ENCODE data around the gene HNRNPAB. TPM values are rescaled to one million over a fixed set of nuclear protein-coding genes. Genes with fewer than 3 reads are reported as not detected.

HNRNPAB gene
- total and polyA plus RNA-seq, 9 of the 15 experiments (the other 6 are each of a cell fraction or from before 2014, with no cell fraction given), result 34.6 to 425 (median 236) TPM

- TF ChIP-seq CHD7 (IDR thresholded peaks at IDR 0.05; ENCODE audit: low read depth, low read length) (no peak), USF2 (CRISPR knock-in tag; IDR thresholded peaks at IDR 0.05) (no peak), NFIX (CRISPR knock-in tag; IDR thresholded peaks at IDR 0.05; ENCODE audit: low read depth) (no peak), CHCHD3 (CRISPR knock-in tag; IDR thresholded peaks at IDR 0.05) (0 out of 2 replicates have a peak, but pooled peaks have one; percentile 10), NCOA2 (IDR thresholded peaks at IDR 0.05; ENCODE audit: partially characterized antibody in 2 of 2) (no peak), RHOXF2B (CRISPR knock-in tag; conservative IDR thresholded peaks at IDR 0.05) (0 out of 2 replicates have a peak, but pooled peaks have one; percentile 42), NR0B1 (IDR thresholded peaks at IDR 0.05; ENCODE audit: partially characterized antibody) (no peak), ID3 (CRISPR knock-in tag; IDR thresholded peaks at IDR 0.05) (no peak), ID3 (tag; IDR thresholded peaks at IDR 0.05) (peak; percentile 62), ZBTB17 (CRISPR knock-in tag; IDR thresholded peaks at IDR 0.05) (peak; percentile 73; the same call in 1 of the 2 replicates), ZZZ3 (IDR thresholded peaks at IDR 0.05) (no peak)
These were observed at the start of gene HNRNPAB (continued) for GRCh38 chr5:178204182-178204934.

Data from K562 (cell line).